HuH-7 (cell line): ENCODE measurements around the gene ELAVL4.

Source experiments
- DNase-seq: peaks from one replicate; pipeline ENCODE4 v3.0.0; 2011; ENCODE audit warnings: low spot score

Gene ELAVL4

DNA sequence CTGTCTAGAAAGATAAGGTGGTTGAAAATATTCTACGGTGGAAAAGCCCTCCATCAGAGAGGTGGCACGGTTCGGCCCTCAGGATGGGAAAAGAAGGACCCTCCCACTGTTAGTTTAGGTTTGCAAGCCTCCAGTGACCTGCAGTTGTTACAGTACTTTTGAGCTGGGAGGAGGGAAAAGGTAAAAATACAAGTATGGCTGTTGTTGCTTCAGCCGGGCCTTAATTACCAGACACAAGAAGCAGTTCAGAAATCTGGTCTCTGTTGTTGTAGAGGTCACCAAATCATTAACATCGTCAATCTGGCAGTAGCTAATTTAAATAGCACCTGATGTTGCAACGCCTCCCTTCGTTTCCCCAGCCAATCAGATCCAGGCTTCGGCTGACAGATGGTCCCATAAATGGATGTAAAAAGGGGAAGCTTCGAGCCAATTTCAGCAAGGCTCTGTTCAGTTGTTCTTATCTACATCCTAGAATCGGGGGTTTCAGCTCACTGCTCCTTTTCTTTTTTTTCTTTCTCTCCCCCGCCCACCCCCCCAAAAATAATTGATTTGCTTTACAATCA, at the start of gene ELAVL4:
ELAVL4 (plus strand) TSS at position 424 of the 563 bp plus-strand sequence. CDS start 270 bp downstream, outside the sequence.
- DNase-seq = no peak

DNA sequence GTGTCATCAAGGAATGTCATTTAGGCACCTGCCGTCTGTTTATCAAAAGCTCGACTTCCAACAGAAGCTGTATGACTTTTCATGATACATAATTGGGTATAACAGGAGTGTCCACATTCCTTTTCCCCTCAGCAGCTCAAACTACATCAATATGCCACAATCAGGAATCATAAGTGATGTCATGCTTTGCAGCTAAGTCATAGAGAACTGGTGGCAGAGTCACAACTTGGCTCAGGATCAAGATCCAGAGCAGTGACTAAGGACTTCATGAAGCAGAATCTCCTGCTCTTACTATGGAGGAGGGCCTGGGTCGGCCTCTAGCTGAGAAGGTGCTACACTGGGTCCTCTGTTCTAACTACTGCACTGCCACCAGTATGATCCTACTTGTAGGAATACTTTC, 48.4 kb upstream of the ELAVL4 start:
- no peak for DNase-seq

DNA sequence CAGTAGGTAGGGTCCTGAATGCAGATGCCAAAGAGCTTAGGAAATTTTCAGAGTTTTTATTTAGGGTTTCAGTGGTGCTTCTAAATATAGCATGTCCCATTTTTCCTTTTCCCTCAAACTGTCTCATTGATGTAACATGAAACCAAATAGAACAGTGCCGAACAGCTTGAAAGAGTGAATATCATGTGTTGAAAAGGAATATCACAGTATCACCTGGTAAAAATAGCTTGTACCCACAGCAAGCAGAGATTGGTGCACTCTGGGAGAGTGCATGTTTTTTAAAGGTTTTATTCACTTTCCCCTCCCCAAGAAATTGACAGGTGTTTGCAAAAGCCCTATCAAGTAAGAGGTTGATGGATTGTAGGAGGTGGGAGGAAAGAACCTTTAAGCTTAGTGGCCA, 41.9 kb upstream of the ELAVL4 start:
- DNase-seq = no peak

DNA sequence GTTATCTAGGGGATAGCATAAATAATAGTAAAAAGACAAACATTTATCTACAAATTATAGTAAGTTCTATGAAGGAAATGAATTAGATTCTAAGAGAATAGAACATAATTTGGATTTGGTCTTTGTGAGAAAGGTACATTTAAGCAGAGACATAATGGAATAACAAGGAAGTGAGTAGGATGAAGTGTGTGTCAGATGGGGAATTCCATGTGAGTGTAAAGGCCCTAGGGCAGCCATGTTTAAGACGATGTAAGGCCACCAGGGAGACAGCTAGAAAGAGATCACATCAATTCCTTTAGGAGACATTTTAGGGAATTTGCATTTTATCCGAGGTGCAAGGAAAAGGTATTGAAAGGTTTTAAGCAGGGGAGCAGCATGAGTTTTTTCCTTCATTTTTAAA, 33.8 kb upstream of the ELAVL4 start:
- DNase-seq = no peak

DNA sequence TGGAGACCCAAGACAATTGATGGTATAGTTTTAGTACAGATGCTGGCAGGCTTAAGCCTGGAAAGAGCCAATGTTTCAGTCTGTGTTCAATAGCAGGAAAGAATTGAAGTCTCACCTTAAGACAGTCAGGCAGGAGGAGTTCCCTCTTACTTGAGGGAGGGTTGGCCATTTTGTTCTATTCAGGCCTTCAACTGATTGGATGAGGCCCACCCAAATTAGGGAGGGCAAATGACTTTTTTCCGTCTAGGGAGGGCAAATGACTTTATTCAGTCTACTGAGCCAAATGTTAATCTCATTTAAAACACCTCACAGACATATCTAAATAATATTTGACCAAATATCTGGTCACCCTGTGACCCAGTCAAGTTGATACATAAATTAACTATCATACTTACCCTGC, 31.4 kb upstream of the ELAVL4 start:
- no peak for DNase-seq

DNA sequence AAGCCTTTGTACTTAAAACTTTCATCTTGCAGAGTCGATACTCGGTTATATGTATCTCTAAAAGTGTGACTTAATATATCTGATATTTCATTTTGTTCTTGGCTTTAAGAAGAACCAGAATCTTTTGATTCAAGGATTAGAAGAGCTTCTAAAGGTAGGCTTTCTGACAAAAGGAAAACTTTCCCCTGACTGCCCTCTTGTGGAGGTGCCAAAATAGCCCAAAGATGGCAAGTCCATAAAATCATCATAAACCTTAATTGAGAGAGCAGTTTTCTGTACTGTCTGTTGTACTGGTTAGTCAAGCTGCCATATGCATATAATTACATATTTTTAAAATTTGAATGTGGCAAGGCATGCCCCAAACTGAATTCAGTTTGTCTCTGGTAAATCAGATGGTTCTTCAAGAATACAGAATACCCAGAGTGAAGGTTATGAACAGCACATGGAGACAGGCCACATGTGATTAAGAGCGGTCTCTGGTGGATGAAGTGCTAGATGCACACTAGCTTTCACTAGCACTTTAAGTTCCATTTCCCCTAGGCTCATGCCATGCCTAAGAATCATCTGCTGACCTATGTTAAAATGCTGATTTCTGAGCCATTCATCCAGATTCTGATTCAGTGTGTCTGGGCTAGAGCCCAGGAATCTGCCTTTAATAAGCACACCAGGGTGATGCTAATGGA, 27.7 kb upstream of the ELAVL4 start:
- DNase-seq = peak; percentile 4

DNA sequence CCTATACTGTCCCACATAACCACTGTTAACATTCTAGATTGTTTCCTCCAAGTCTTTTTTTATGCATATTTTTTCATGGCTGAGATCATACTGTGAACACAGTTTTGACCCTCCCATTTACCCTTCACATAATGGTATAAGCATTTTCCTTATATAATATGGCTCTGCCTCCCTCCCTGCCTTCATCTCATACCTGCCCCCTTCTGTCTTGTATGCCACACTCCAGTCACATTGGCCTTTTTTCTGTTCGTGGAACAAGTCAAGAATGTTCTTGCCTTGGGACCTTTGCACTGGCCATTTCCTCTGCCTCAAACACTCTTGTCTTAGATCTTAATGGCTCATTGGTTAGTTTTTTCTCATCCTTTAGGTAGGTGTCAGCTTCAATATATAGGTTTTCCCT, 24.3 kb upstream of the ELAVL4 start:
- DNase-seq = no peak

DNA sequence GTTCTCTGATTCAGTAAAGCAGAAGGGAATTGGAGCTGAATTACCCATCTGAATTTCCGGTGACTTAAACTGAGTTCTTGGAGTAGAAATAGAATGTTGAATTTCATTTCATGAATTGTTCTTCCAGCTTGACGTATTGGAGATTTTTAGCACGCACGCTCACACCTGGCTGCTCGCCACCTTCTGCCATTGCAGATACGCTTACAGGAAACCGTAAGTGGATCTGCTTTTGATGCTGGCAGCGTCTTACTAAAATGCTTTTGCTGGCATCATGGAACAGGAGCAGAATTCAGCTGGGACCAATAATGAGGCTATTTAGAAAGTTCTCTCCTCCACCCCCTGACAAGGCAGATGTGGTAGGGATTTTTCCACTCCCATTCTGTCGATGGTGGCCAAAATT, 17.7 kb upstream of the ELAVL4 start:
- DNase-seq = no peak

DNA sequence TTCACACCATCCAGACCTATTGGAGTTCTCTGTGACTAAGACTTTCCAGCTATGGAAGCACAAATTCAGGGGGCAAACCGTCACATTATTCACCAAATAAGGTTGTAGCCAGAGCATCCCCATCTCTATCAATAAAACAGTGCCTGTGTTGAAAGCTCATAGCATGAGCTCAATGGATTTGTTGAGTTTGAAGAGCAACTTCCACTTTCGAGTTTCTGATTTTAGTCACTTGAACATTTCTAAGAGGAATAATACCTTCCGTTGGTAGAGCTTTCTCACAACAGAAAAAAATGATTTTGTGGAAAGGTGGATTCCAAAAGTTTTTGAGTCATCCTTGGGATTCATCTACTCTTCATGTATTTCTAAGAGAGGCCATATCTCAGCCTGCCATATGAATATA, 13.0 kb upstream of the ELAVL4 start:
- DNase-seq = no peak

DNA sequence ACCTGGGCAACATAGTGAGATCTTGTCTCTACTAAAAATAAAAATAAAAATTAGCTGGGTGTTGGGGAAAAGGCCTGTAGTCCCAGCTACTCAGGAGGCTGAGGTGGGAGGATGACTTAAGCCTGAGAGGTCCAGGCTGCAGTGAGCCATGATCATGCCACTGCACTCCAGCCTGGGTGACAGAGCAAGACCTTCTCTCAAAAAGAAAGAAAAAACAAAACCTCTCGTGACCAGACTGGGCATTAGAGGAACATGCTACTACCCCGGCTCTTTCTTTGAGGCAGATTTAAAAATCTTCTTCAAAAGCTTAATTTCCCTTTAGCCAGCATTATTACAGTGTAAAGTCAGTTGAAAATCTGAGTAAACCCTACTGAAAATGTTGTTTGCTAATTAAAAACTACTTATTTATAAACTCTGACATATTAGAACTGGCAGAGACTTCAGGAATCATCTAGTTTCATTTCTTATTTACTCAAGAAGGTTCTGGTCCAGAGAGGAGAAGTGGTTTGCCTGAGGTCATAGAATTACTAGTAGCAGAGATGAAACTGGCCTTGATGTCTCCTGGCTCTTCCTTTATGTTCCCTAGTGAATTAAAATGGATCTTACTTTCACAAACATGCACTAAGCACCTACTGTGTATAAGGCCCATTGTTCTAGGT, 11.6 kb upstream of the ELAVL4 start:
- DNase-seq = no peak

DNA sequence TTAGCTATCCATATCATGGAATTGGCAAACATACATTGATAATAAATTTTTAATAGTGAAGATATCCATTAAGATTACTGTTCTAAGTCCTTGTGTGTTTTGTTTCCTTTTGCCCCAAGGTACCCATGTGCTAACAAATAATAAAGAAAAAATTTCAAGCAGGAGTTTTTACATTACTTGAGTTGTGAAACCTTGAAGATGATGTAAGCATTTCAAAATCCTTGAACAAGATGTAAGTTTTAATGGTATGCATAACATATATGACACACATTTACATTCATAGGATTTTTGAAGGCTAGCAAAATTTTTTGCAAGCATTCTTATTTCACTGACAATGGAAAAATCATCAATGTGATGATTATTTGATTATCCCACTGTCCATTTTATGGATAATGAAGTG, 10.9 kb upstream of the ELAVL4 start:
- no peak for DNase-seq

DNA sequence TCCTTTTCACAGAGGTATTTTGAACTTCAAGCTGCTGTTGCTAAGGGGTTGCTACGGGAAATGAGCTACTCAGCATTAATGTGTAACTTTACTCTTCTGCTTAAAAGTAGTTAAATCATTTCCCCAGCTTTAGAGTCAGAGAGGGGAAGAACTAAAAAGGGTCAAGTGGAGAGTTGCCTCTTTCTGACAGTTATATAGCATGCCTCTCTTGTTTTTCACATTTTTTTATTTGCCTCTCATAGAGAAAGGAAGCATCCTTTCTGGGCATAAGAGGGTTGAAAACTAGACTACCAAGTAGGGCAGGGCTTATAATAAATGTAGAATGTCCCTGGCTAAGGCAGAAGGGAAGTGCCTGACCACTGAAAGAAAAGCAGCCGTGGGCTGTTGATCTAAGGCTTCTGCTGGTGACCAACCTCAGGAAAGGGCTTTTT, 10.1 kb upstream of the ELAVL4 start:
- no peak for DNase-seq

DNA sequence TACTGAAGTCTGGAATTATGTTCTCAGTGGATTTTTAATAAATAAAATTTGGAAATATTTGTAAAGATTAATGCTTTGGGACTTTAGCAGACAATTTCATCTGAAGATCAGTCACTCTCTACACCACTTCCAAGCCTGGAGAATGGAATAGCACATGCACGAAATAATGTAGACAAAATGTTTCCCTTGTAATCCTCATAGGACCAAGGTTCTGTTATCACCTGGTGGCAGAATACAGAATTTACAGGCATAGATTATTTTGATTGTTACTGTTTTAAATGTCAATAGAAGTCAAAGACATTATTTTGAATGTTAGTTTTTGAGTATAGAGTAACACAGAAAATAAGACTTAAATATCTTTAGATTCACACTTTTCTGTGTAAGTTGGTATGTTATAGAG, 9.1 kb upstream of the ELAVL4 start:
- no peak for DNase-seq

DNA sequence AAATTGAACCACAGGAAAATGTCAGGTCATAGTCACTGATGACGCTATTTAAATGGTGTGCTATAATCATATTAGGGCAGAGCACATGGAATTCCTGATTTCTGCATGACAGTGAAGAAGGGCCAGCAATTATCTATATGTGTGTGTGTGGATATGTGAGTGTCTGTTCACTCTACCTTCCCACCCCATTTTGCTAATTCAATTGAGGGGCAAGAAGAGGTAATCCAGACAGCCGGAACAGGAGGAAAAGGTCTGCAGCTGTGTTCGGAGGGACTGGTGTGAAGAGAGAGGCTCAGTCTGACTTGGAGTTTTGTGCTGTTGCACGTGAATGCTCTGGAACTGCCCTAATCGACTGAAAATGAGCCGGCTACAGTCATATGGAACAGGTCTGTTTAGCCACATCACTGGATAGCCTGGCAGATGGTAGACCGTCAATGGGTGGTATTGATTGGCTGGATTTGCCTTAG, 5.1 kb upstream of the ELAVL4 start:
- DNase-seq = no peak

DNA sequence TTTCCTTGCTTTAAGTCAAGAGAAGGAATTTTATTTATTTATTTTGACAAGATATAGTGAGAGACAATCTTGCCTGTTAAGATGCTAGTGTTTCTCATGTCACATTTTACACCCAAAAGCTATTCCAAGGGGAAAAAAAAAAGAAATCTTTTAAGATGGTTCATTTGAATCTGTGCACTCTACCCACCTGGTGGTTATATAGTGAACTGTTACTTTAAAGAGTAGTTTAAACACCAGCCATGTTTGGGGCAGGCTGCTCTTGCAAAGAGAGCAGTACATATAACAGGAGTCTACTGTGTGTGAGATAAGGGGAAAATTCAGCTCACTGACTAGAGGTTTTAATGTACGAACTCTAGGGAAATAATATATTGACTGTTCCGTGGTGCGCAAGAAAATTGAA, 3.3 kb upstream of the ELAVL4 start:
- DNase-seq = peak; percentile 8

DNA sequence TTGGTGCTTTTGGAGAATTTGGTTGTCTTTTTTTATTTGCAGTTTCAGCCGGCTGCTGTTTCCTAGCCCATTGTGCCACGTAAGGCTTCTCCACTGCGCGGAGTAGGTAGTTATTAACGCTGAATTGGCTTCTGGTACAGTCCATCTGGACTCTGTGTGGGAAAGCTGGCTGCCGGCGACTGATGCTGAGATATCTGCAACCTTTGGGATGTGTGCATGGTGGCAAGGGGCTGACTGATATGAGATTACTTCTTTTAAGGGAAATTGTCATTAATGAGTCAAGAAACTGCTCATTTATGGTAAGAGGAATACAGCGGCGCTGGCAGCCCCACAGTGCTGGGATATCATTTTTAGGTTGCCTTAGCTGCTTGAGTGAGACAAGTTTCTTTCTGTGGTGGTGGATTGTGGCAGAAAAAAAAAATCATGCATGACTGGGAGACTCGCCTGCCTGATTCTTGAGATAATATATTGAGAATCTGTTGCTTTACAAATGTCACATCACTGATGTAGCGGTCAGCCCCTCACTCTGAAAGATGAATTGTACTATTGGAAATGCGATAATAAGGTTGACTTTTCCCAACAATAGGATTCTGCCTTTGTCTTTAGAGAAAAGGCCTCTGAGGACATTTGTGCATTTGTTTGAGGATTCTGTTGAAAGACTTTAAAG, 2.5 kb upstream of the ELAVL4 start:
- no peak for DNase-seq

DNA sequence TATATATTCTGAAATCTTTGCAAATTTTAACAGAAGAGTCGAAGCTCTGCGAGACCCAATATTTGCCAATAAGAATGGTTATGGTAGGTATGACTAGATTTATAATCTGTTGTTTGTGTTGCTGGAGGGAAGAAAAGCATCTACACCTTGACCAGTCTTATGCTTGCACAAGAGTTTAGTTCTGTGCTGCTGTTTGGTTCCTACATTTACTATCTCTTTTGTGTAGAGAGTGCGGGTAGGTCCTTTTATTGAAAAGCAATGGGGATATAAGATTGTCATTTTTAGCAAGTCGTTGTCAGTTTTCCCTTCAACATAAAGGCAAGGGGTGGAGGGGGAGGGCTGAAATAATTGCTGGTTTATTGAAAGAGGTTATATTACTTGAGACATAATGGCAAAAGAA, 396 bp downstream of the ELAVL4 start:
- DNase-seq = no peak

DNA sequence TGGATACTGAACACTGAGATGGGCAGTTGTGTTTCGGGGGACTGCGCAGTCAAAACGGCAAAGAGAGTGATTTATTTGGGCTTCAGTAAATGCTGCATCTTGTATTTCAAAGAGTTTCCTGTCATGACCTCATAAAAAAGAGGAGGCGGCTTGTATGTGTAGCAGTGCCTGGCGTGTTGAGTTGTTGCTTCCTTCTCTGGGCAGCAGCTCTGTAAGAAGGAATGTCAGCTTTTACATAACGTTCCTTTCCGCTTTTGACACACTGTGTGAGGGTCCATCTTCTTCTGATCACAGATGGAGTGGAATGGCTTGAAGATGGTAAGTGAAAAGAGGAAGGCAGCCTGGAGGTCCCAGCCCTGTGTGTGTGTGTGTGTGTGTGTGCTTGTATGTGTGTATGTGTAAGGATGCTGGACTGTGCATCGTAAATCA, 941 bp downstream of the ELAVL4 start:
- no peak for DNase-seq

DNA sequence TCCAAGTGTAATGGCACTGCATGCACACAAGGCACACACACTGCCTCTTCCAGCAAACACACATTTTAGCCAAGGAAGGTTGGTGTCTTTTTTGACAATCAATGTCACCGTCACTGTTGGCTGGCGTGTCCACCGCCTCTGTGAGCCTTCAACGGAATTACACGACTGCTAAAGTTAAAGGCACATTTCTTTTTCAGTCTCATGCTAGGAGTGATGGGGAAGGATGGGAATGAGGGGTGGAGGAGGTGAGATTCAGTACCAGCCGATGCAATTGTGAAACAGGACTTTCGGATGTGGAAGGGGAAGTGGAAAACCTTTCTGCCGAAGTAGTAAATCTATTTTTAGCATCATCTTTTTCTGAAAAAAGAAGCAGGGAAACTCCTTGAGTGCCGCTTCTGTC, 1.4 kb downstream of the ELAVL4 start:
- DNase-seq = no peak

DNA sequence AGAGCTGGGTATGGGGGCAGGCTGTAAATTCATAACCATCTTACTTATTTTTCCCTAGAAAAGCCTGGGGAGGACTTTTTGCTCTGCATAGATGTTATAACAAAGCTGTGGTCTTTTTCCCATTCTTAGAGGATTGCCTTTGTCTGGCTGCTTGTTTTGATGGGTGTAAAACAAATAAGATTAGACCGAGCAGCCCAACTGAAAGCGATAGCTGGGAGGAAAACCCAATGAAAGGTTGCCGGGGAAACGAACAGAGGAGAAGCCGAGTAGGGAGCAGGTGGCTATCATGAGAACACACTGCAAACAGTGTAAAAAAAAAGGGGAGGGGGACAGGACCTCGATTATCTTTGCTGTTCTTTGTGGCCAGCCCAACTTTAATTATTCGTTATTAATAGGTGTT, 1.9 kb downstream of the ELAVL4 start:
- no peak for DNase-seq

DNA sequence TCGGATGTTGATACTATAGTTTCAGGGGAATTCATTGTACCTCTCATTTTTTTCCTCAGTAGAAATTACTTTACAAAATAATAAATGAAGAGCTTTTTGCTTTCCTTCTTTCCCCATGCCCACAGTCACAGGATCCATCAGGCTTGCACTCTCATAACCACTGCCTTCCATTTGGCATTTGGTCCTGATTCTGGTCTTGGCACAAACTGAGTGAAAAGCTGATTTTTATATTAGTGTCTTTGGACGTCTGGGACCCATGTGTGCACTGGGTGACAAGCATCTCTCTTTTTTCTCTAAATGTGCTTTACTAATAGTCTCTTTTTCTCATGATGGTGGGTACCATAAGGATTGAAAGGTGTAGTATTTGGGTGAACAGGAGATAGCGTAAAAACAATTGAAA, 2.8 kb downstream of the ELAVL4 start:
- DNase-seq = no peak

DNA sequence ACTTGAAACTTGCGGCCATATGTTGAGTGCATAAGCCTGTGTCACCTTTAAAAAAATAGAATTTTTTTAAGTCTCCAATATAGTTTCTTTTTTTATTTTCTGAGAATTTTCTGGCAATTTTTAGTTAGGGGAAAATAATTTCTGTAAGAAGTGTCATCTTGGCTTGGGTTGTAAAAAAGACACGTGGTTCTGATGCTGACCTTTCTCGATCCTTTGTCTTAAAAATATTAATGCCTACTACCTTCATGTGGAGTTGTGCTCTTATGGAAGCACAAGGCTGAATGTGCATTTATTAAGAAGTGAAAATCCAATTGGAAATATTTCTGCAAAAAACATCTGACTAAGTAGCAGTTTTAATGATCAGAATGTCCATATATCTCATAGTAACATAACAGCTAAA, 3.5 kb downstream of the ELAVL4 start:
- no peak for DNase-seq

DNA sequence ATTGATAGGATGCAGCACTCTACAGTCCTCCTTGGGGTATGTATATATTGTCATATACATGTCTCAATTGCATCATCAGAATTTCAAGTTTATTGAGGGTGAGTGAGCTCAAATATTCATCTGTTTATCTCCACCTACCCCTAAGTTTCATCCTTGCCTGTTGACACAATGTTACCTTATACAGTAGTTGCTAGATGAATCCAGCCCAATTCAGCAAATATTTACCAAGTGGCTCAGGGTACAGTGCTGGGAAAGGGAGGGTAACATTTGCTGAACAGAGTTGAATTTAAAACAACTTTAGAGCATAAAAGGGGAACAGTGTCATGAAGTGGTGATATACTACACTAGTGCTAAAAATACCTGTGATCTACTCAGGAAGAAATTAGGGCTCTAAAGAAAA, 14.4 kb downstream of the ELAVL4 start:
- DNase-seq = no peak
